ENCODE data around the gene CELF4. TPM values are rescaled to one million over a fixed set of nuclear protein-coding genes. Genes with fewer than 3 reads are reported as not detected.

CELF4 gene
- total and polyA plus RNA-seq, 7 donors, result 0.60 to 5.0 (median 1.8) TPM; not detected in 1

- Histone ChIP-seq H3K27ac (no peak overlapping the region), H3K27me3 (peaks cover 0 to 22% (median 0%) of the 10 kb centered on the region in 3 donors), H3K9me3 (no peaks in the 10 kb centered on the region), H3K4me1 (no peaks in the 10 kb centered on the region), H3K36me3 (no peaks in the 10 kb centered on the region), H3K4me3 (no peak overlapping the region)
- 74 to 83% methylated on average over 5 of the region's 5 CpGs for WGBS, 2 donors
- no peak for DNase-seq
- TF ChIP-seq EP300 (IDR thresholded peaks at IDR 0.05) (no peak), POLR2A (IDR thresholded peaks at IDR 0.05) (no peak), POLR2AphosphoS5 (IDR thresholded peaks at IDR 0.05) (no peak), CTCF (IDR thresholded peaks at IDR 0.05) (no peak)
- intact Hi-C loops (cut with DNase I), result no loop called here
Measured at GRCh38 chr18:37546272-37546537, 19.4 kb downstream of the CELF4 start.

GRCh38 chr18:37545461-37546271 is 19.9 kb downstream of the CELF4 start:
- H3K27me3 ChIP-seq, result peaks cover 0 to 22% (median 0%) of the 10 kb centered on the region in 3 donors
- no peak overlapping the region for H3K27ac ChIP-seq
- H3K4me3 ChIP-seq, result no peak overlapping the region
- 69 to 83% methylated on average over 19 of the region's 19 CpGs for WGBS, 2 donors
- TF ChIP-seq CTCF (IDR thresholded peaks at IDR 0.05) (no peak), EP300 (IDR thresholded peaks at IDR 0.05) (no peak), POLR2A (IDR thresholded peaks at IDR 0.05) (no peak), POLR2AphosphoS5 (IDR thresholded peaks at IDR 0.05) (no peak)
- intact Hi-C loops (cut with DNase I), result no loop called here
- H3K9me3 ChIP-seq, result no peaks in the 10 kb centered on the region
- H3K36me3 ChIP-seq, result no peaks in the 10 kb centered on the region
- DNase-seq, result no peak
- H3K4me1 ChIP-seq, result no peaks in the 10 kb centered on the region

- TF ChIP-seq POLR2AphosphoS5 (IDR thresholded peaks at IDR 0.05) (no peak), CTCF (IDR thresholded peaks at IDR 0.05) (no peak), POLR2A (IDR thresholded peaks at IDR 0.05) (no peak), EP300 (IDR thresholded peaks at IDR 0.05) (no peak)
- no peaks in the 10 kb centered on the region for H3K9me3 ChIP-seq
- no peaks in the 10 kb centered on the region for H3K4me1 ChIP-seq
- intact Hi-C loops (cut with DNase I), result no loop called here
- WGBS, 2 donors, result 51 to 63% methylated on average over 5 of the region's 5 CpGs
- H3K36me3 ChIP-seq, result no peaks in the 10 kb centered on the region
- DNase-seq, result no peak
- no peak overlapping the region for H3K4me3 ChIP-seq
- peaks cover 2 to 24% (median 9%) of the 10 kb centered on the region in 3 donors for H3K27me3 ChIP-seq
- no peak overlapping the region for H3K27ac ChIP-seq
Measured at GRCh38 chr18:37544713-37545112, 20.9 kb downstream of the CELF4 start.

GRCh38 chr18:37544217-37544616 is 21.4 kb downstream of the CELF4 start:
- 79 to 83% methylated on average over 10 of the region's 10 CpGs for WGBS, 2 donors
- intact Hi-C loops (cut with DNase I), result no loop called here
- Histone ChIP-seq H3K4me1 (no peaks in the 10 kb centered on the region), H3K4me3 (no peak overlapping the region), H3K9me3 (no peaks in the 10 kb centered on the region), H3K27ac (no peak overlapping the region), H3K36me3 (no peaks in the 10 kb centered on the region), H3K27me3 (peaks cover 2 to 28% (median 10%) of the 10 kb centered on the region in 3 donors)
- TF ChIP-seq POLR2A (IDR thresholded peaks at IDR 0.05) (no peak), CTCF (IDR thresholded peaks at IDR 0.05) (no peak), EP300 (IDR thresholded peaks at IDR 0.05) (no peak), POLR2AphosphoS5 (IDR thresholded peaks at IDR 0.05) (no peak)
- no peak for DNase-seq

GRCh38 chr18:37543321-37543720 is 22.3 kb downstream of the CELF4 start:
- Histone ChIP-seq H3K36me3 (no peaks in the 10 kb centered on the region), H3K9me3 (no peaks in the 10 kb centered on the region), H3K27ac (no peak overlapping the region), H3K4me1 (no peaks in the 10 kb centered on the region), H3K4me3 (no peak overlapping the region), H3K27me3 (peaks cover 5 to 28% (median 18%) of the 10 kb centered on the region in 3 donors)
- intact Hi-C loops (cut with DNase I), result no loop called here
- DNase-seq, result no peak
- TF ChIP-seq POLR2A (IDR thresholded peaks at IDR 0.05) (no peak), CTCF (IDR thresholded peaks at IDR 0.05) (no peak), EP300 (IDR thresholded peaks at IDR 0.05) (no peak), POLR2AphosphoS5 (IDR thresholded peaks at IDR 0.05) (no peak)
- WGBS, 2 donors, result 86 to 87% methylated on average over 4 of the region's 4 CpGs
